Measurements from ENCODE around the gene SMYD2. TPM values are rescaled to one million over a fixed set of nuclear protein-coding genes. Genes with fewer than 3 reads are reported as not detected.

Gene SMYD2
- total RNA-seq, 1 experiment from 2014 or later, result 27.2 TPM

DNA sequence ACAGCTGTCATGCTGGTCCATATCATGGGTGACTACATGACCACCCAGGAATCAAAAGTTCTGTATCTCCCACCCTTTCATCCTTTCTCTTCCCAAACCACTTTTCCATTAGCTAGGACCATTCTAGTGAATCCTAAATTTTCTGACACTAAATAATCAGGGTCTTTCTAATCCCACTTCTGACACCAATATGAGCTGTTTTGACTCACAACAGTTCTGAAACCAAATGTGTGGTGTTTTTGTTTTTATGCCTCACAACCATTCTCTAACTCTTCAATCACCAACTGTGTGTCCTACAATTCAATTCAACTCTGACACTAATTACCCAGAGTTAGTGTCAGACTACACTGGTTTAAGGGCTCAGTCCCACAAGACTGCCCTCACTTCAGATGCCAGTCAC lies 63.9 kb downstream of the SMYD2 start (continued):
- TF ChIP-seq, protein P1, sequence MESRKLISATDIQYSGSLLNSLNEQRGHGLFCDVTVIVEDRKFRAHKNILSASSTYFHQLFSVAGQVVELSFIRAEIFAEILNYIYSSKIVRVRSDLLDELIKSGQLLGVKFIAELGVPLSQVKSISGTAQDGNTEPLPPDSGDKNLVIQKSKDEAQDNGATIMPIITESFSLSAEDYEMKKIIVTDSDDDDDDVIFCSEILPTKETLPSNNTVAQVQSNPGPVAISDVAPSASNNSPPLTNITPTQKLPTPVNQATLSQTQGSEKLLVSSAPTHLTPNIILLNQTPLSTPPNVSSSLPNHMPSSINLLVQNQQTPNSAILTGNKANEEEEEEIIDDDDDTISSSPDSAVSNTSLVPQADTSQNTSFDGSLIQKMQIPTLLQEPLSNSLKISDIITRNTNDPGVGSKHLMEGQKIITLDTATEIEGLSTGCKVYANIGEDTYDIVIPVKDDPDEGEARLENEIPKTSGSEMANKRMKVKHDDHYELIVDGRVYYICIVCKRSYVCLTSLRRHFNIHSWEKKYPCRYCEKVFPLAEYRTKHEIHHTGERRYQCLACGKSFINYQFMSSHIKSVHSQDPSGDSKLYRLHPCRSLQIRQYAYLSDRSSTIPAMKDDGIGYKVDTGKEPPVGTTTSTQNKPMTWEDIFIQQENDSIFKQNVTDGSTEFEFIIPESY (IDR thresholded peaks at IDR 0.05; ENCODE audit: extremely low read depth, insufficient replicate concordance, low read length), result no peak

DNA sequence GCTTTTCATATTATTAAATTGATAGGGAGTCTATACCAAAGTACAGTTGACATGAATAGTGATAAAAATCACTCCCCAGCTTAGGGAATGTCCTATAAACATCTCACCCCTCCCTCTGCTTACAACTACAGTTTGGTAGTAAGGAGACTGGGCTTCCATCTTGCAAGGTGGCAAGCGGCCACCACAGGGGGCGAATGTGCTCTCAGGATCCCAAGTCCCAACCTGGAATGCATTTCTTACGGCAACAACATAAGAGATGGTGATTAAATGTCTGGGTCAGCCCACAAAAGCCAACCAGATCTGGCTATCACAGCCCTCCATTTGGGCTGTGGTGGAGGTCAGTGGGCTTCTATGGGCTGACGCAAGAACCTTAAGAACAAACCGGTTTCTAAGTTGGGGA lies 68.0 kb downstream of the SMYD2 start:
- Histone ChIP-seq H3K27me3 (ENCODE audit: insufficient read depth, low read length) (no peaks in the 10 kb centered on the region), H3K36me3 (ENCODE audit: control insufficient read depth in 1 of 2, insufficient read depth in 2 of 2, low read length in 2 of 2) (0 out of 4 replicates have a peak, but pooled peaks cover 0 to 2% of the 10 kb centered on the region in 2 experiments), H4K20me1 (ENCODE audit: insufficient read depth) (no peaks in the 10 kb centered on the region), H3K27ac (ENCODE audit: low read depth, low read length) (no peak overlapping the region), H3K4me2 (ENCODE audit: low read length) (no peak overlapping the region), H3K9ac (ENCODE audit: low read length) (no peak overlapping the region), H3K79me2 (ENCODE audit: insufficient read depth, low read length) (no peaks in the 10 kb centered on the region), H3K9me3 (ENCODE audit: control insufficient read depth in 1 of 2, insufficient read depth in 1 of 2, low read depth in 1 of 2, low read length in 2 of 2) (no peaks in the 10 kb centered on the region), H3K9me2 (ENCODE audit: insufficient read depth) (no peaks in the 10 kb centered on the region), H3K4me3 (replicated peaks in 1 of 2; ENCODE audit: low read depth in 1 of 2, low read length in 2 of 2) (no peak overlapping the region), H2AFZ (ENCODE audit: low read depth, low read length, poor library complexity, severe bottlenecking) (no peak overlapping the region), H3K4me1 (ENCODE audit: control insufficient read depth in 1 of 2, insufficient read depth in 2 of 2, low read length in 2 of 2) (no peaks in the 10 kb centered on the region)
- ATAC-seq (no peak), DNase-seq (ENCODE audit: low read depth, low spot score) (no peak)
- TF ChIP-seq FOSL1 (IDR thresholded peaks at IDR 0.05; ENCODE audit: low read depth), result no peak
- no peak for TF ChIP-seq TCF7L2 (IDR thresholded peaks at IDR 0.05; ENCODE audit: borderline replicate concordance, extremely low read depth, insufficient read depth, insufficient read length)
- TF ChIP-seq ZNF274 (IDR thresholded peaks at IDR 0.05; ENCODE audit: low read depth, low read length), result no peak
- no peak for TF ChIP-seq CEBPB (IDR thresholded peaks at IDR 0.05; ENCODE audit: low read depth)
- TF ChIP-seq, protein P2, sequence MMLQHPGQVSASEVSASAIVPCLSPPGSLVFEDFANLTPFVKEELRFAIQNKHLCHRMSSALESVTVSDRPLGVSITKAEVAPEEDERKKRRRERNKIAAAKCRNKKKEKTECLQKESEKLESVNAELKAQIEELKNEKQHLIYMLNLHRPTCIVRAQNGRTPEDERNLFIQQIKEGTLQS (IDR thresholded peaks at IDR 0.05), result no peak
- TF ChIP-seq, protein P3, sequence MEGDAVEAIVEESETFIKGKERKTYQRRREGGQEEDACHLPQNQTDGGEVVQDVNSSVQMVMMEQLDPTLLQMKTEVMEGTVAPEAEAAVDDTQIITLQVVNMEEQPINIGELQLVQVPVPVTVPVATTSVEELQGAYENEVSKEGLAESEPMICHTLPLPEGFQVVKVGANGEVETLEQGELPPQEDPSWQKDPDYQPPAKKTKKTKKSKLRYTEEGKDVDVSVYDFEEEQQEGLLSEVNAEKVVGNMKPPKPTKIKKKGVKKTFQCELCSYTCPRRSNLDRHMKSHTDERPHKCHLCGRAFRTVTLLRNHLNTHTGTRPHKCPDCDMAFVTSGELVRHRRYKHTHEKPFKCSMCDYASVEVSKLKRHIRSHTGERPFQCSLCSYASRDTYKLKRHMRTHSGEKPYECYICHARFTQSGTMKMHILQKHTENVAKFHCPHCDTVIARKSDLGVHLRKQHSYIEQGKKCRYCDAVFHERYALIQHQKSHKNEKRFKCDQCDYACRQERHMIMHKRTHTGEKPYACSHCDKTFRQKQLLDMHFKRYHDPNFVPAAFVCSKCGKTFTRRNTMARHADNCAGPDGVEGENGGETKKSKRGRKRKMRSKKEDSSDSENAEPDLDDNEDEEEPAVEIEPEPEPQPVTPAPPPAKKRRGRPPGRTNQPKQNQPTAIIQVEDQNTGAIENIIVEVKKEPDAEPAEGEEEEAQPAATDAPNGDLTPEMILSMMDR (IDR thresholded peaks at IDR 0.05 in 2 of 3, conservative IDR thresholded peaks at IDR 0.05 in 1 of 3; ENCODE audit: borderline replicate concordance in 1 of 3, insufficient read depth in 1 of 3, low read depth in 2 of 3, low read length in 2 of 3), result no peak
- no peak for TF ChIP-seq RAD21 (IDR thresholded peaks at IDR 0.05; ENCODE audit: low read depth)
- TF ChIP-seq, protein P4, sequence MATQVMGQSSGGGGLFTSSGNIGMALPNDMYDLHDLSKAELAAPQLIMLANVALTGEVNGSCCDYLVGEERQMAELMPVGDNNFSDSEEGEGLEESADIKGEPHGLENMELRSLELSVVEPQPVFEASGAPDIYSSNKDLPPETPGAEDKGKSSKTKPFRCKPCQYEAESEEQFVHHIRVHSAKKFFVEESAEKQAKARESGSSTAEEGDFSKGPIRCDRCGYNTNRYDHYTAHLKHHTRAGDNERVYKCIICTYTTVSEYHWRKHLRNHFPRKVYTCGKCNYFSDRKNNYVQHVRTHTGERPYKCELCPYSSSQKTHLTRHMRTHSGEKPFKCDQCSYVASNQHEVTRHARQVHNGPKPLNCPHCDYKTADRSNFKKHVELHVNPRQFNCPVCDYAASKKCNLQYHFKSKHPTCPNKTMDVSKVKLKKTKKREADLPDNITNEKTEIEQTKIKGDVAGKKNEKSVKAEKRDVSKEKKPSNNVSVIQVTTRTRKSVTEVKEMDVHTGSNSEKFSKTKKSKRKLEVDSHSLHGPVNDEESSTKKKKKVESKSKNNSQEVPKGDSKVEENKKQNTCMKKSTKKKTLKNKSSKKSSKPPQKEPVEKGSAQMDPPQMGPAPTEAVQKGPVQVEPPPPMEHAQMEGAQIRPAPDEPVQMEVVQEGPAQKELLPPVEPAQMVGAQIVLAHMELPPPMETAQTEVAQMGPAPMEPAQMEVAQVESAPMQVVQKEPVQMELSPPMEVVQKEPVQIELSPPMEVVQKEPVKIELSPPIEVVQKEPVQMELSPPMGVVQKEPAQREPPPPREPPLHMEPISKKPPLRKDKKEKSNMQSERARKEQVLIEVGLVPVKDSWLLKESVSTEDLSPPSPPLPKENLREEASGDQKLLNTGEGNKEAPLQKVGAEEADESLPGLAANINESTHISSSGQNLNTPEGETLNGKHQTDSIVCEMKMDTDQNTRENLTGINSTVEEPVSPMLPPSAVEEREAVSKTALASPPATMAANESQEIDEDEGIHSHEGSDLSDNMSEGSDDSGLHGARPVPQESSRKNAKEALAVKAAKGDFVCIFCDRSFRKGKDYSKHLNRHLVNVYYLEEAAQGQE (IDR thresholded peaks at IDR 0.05; ENCODE audit: low read depth), result no peak
- TF ChIP-seq SP1 (IDR thresholded peaks at IDR 0.05; ENCODE audit: low read depth), result no peak
- no peak for TF ChIP-seq ZFX (IDR thresholded peaks at IDR 0.05)
- no peak for TF ChIP-seq EZH2 (IDR thresholded peaks at IDR 0.05)
- no peak for TF ChIP-seq CBX3 (IDR thresholded peaks at IDR 0.05; ENCODE audit: low read depth)
- no peak for TF ChIP-seq ELF1 (IDR thresholded peaks at IDR 0.05; ENCODE audit: borderline replicate concordance, low read depth)
- ChIA-PET RAD21 (ENCODE audit: low non-redundant PET in 1 of 2, low total read pairs in 2 of 2, uncharacterized antibody in 2 of 2, unreplicated experiment in 2 of 2) (no interaction called here), CTCF (interaction anchor here (1.6 kb wide), 1 partner anchor 17 kb away, joined by 14 read pairs; no protein-coding TSS in a partner anchor), POLR2A (no interaction called here)
- BruUV-seq (replicated peaks), result no TSS peak
- intact Hi-C loops (cut with micrococcal nuclease), result no loop called here
